AG10803 (cell line): ENCODE results near the gene MCOLN2.

Experiments
- DNase-seq: peaks from one replicate; pipeline ENCODE4 v3.0.0; 2010; ENCODE audit warnings: low read depth
- H3K4me3 ChIP-seq: 2 replicates; pipeline ENCODE4 v1.5.1; 2011; ENCODE audit warnings: mild to moderate bottlenecking, low read length, control low read depth
- TF ChIP-seq, protein P1 (sequence below): conservative IDR thresholded peaks from 2 replicates; pipeline ENCODE4 v1.5.1; 2011; ENCODE audit warnings: mild to moderate bottlenecking, low read length, control low read depth, inconsistent platforms

The MCOLN2 gene

DNA sequence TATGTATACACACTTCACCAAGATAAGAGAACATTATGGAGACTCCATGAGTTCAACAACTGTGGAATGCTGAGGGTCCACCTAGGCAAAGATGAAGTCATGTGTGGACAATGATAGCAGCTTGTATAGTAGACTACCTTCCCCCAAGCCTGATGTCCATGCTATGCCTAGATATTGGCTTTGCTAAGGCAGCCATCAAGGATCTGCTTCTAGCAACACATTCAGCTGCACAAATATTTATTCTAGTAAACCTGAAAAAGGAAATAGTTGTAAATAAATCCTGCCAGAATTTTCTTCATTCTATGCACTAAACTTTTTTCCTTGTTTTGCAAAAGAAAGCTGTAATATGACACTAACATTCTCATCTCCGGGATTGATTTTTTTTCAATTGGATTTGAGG, 96.9 kb downstream of the MCOLN2 start:
- H3K4me3 ChIP-seq: no peak overlapping the region
- TF ChIP-seq, protein P1, sequence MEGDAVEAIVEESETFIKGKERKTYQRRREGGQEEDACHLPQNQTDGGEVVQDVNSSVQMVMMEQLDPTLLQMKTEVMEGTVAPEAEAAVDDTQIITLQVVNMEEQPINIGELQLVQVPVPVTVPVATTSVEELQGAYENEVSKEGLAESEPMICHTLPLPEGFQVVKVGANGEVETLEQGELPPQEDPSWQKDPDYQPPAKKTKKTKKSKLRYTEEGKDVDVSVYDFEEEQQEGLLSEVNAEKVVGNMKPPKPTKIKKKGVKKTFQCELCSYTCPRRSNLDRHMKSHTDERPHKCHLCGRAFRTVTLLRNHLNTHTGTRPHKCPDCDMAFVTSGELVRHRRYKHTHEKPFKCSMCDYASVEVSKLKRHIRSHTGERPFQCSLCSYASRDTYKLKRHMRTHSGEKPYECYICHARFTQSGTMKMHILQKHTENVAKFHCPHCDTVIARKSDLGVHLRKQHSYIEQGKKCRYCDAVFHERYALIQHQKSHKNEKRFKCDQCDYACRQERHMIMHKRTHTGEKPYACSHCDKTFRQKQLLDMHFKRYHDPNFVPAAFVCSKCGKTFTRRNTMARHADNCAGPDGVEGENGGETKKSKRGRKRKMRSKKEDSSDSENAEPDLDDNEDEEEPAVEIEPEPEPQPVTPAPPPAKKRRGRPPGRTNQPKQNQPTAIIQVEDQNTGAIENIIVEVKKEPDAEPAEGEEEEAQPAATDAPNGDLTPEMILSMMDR: no peak
- DNase-seq: no peak

DNA sequence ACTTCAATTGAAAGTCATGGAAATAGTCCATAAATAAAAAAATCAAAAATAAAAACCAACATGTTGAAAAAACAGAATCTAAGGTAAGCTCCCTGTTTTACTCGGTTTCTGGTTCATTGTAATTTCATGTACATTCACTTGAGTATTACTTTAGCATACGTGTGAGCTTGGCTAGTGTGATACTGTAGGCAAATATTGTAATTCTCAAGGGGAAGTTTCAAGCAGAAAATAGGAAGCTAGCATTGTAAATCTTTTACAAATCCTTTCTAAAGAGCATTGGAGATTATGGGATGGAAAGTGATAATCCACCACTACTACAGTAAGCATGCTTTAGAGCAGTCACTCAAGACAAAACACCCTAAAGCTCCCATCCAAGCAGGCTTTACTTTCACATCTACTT, 100.6 kb downstream of the MCOLN2 start:
- no peak for DNase-seq
- no peak overlapping the region for H3K4me3 ChIP-seq
- TF ChIP-seq, protein P1: no peak

DNA sequence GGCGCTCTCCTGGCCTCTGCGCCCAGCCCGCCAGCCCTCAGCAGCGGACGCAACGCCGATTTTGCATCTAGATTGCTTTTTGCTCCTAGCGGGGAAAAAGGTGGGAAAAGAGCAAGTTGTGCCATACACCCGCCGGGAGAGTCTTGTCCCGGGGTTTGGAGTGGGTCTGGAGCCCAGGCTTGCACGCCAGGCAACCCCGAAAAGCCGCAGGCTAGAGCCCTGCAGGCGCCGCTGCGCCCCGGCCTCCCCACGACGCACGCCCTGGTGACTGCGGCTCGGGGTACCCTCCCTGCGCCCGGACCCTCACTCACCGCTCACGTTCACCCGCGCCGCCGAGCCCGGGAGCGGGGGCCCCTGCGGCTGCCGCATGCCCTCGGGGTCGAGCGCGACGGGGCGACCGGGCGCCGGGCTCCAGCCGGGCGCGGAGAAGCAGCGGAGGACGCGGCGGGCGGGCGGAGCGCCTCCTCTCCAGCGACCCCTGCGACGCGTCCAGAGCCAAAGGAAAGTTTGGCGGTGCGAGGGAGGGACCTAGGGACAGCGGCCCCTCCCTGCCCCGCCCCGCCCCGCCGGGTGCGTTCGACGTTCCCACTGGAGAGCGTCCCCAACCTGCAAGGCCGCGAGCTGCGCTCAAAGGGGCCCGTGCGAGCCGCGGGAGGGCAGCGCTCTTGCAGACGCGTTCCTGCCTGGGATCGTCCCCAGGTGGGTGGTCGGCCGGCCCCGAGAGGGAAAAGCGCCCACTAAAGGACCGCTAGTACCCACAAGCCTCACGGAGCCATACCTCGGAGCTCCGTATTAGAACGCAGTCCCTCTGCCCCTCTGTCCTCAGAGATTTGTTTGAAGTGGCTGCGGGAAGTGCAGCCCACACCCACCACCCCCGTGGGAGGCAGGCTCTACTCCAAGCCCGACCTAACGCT, 104.0 kb downstream of the MCOLN2 start, which contains the start of gene LPAR3:
Gene LPAR3, minus strand, starts transcription at position 502 of the 914 bp plus-strand sequence. CDS start 27,086 bp downstream, outside the sequence.
- TF ChIP-seq, protein P1: no peak
- peak within 1 kb of the TSS; percentile 5; the same call in 1 of the 2 replicates for H3K4me3 ChIP-seq
- no peak for DNase-seq

DNA sequence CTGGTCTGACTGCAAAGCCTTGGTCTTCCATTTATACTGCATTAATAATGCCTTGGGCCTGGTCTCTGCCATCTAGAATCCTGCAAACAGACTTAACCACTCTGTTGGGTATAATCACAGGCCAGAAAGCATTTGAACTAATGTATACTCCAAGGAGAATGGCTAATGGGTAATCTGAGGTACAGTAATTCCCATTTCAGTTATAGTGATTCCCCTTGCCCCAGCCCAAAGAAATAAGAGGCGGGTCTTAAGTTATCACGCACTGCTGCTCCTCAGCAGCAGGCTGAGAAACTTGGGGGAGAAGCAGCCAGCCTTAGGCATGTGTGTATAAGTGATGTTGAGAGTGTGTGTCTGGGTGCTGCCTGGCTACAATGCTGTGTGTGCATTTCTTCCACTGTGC, 106.3 kb downstream of the MCOLN2 start:
- no peak for DNase-seq
- TF ChIP-seq, protein P1: no peak
- no peak overlapping the region for H3K4me3 ChIP-seq

DNA sequence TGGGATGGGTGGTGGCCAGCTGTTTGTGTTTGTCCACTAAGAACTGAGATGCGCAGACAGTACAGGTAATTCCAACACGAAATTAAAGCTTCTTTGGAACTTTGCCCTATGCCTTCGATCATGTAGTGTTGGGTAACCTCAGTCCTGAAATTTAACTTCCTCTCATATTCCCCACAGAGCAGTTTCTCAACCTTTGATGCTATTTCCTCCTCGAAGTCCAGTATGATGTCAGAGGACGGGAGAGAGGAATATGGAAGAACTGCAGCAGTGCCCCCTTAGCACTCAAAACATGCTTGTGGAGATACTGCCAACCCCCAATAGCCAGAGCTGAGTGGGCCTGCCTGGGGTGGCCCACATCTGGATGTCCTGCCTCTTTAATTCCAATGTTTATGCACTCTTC, 107.5 kb downstream of the MCOLN2 start:
- TF ChIP-seq, protein P1: no peak
- no peak for DNase-seq
- no peak overlapping the region for H3K4me3 ChIP-seq

DNA sequence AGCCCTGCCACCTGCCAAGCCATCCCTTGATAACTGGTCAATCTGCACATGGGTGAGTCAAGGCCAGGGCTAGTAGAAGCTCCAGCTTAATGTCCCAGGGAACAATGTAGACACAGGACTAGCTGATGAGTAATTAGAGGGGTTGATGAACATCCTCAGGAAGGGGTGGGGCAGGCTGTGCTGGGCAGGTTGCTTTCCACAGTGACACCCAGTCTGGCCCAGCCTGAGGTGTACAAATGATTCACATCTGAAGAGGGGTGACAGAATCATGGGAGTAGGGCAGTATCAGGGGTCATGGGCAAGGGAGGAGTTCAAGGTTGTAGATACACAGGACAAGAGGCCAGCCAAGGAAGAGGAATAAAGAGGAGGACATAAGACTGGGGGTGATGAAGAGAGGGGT, 108.2 kb downstream of the MCOLN2 start:
- TF ChIP-seq, protein P1: no peak
- no peak overlapping the region for H3K4me3 ChIP-seq
- no peak for DNase-seq
